ENCODE results near the gene RBP5.

- TF ChIP-seq CTCF (IDR thresholded peaks at IDR 0.05) (no peak), EZH2 (IDR thresholded peaks at IDR 0.05; ENCODE audit: borderline replicate concordance, insufficient read depth, low read depth, low read length, poor library complexity, severe bottlenecking) (no peak)
These were observed 9.2 kb upstream of the RBP5 start for GRCh38 chr12:7137908-7138307.
